Chondrocyte (in vitro differentiated cells): ENCODE measurements around the gene PDK3. TPM values are rescaled to one million over a fixed set of nuclear protein-coding genes. Genes with fewer than 3 reads are reported as not detected.

Source experiments
- DNase-seq: peaks from one replicate; pipeline ENCODE4 v3.0.0; 2021; ENCODE audit warnings: mixed read lengths, low spot score
- H3K27ac Mint-ChIP-seq: one replicate; pipeline ENCODE4 v1.8.0; 2021; ENCODE audit warnings: mild to moderate bottlenecking, moderate library complexity, mixed read lengths; ENCODE audit not compliant: unreplicated experiment
- H3K27me3 Mint-ChIP-seq: 2 replicates; pipeline ENCODE4 v1.8.0; 2021; ENCODE audit warnings: low read depth, mixed read lengths
- H3K36me3 Mint-ChIP-seq: 2 replicates; pipeline ENCODE4 v1.8.0; 2021; ENCODE audit warnings: low read depth, mixed read lengths
- H3K4me1 Mint-ChIP-seq: 2 replicates; pipeline ENCODE4 v1.8.0; 2021; ENCODE audit warnings: low read depth, mild to moderate bottlenecking, mixed read lengths
- H3K4me3 Mint-ChIP-seq: one replicate; pipeline ENCODE4 v1.8.0; 2021; ENCODE audit warnings: mild to moderate bottlenecking, moderate library complexity, mixed read lengths; ENCODE audit not compliant: unreplicated experiment
- H3K9me3 Mint-ChIP-seq: 2 replicates; pipeline ENCODE4 v1.8.0; 2021; ENCODE audit warnings: low read depth, mixed read lengths
- CTCF ChIP-seq: fragments of 200-600 bp; sonication (generic); IDR thresholded peaks from 2 replicates; pipeline ENCODE4 v1.5.0; 2021; ENCODE audit warnings: antibody characterized with exemption, mild to moderate bottlenecking, moderate library complexity
- total RNA-seq: library from RNA; stranded (reverse); gene quantifications from 3 replicates; pipeline ENCODE4 v1.2.1, GENCODE V29; 2021

The PDK3 gene
- total RNA-seq, 1 donor from 2014 or later, result 44.1 TPM

GRCh38 chrX:24550166-24550565 lies 85.1 kb downstream of the PDK3 start:
- Mint-ChIP-seq H3K4me1 (no peaks in the 10 kb centered on the region), H3K27ac (no peak overlapping the region), H3K4me3 (no peak overlapping the region), H3K27me3 (no peaks in the 10 kb centered on the region), H3K36me3 (peaks cover 1% of the 10 kb centered on the region), H3K9me3 (no peaks in the 10 kb centered on the region)
- TF ChIP-seq CTCF, result no peak
- DNase-seq, result no peak

GRCh38 chrX:24553011-24553410 lies 87.9 kb downstream of the PDK3 start:
- no peak for DNase-seq

GRCh38 chrX:24561121-24561520 lies 96.0 kb downstream of the PDK3 start:
- Mint-ChIP-seq H3K4me1 (peaks cover 41% of the 10 kb centered on the region), H3K36me3 (no peaks in the 10 kb centered on the region), H3K4me3 (no peak overlapping the region), H3K27me3 (no peaks in the 10 kb centered on the region), H3K9me3 (no peaks in the 10 kb centered on the region), H3K27ac (no peak overlapping the region)
- no peak for DNase-seq
- peak; percentile 36 for TF ChIP-seq CTCF

More at GRCh38 chrX:24553011-24553410, 87.9 kb downstream of the PDK3 start:
- Mint-ChIP-seq H3K27me3 (no peaks in the 10 kb centered on the region), H3K36me3 (no peaks in the 10 kb centered on the region), H3K4me3 (no peak overlapping the region), H3K9me3 (no peaks in the 10 kb centered on the region), H3K27ac (no peak overlapping the region), H3K4me1 (peaks cover 3% of the 10 kb centered on the region)
- TF ChIP-seq CTCF, result no peak

- H3K4me3 Mint-ChIP-seq, result no peak overlapping the region
- H3K4me1 Mint-ChIP-seq, result peaks cover 51% of the 10 kb centered on the region
- DNase-seq, result no peak
- TF ChIP-seq CTCF, result no peak
- H3K36me3 Mint-ChIP-seq, result no peaks in the 10 kb centered on the region
- H3K27me3 Mint-ChIP-seq, result no peaks in the 10 kb centered on the region
- no peaks in the 10 kb centered on the region for H3K9me3 Mint-ChIP-seq
- peak overlapping the region; percentile 66 for H3K27ac Mint-ChIP-seq
These were observed 98.4 kb downstream of the PDK3 start for GRCh38 chrX:24563291-24564010.

GRCh38 chrX:24566240-24566639 lies 101.2 kb downstream of the PDK3 start:
- peaks cover 38% of the 10 kb centered on the region for H3K4me1 Mint-ChIP-seq
- no peak overlapping the region for H3K4me3 Mint-ChIP-seq
- H3K27ac Mint-ChIP-seq, result peak overlapping the region; percentile 55
- H3K27me3 Mint-ChIP-seq, result no peaks in the 10 kb centered on the region
- no peaks in the 10 kb centered on the region for H3K36me3 Mint-ChIP-seq
- TF ChIP-seq CTCF, result no peak
- no peak for DNase-seq
- no peaks in the 10 kb centered on the region for H3K9me3 Mint-ChIP-seq
